Head of caudate nucleus (tissue), 42 donors: Measurements from ENCODE around the gene GRM5.
A peak's percentile ranks its signal among the peaks of the same experiment; 100 is the strongest.
"Not testable (repeated sequence)": the region's sequence is repeated elsewhere in the genome, so short reads cannot be mapped to it uniquely, and the experiment has no call there.

Source experiments
- DNase-seq, 42 donors: peaks; one replicate each; pipeline versions ENCODE4 v3.0.0 to v3.0.0-alpha.2; 2020 to 2021; ENCODE audit warnings: mixed read lengths in 7 of 42
- intact Hi-C: fragments of 100-400 bp; cut with DNase I; formaldehyde crosslinking; loops from one replicate; pipeline ENCODE4 v1.15.0; 2022

The GRM5 gene

DNA sequence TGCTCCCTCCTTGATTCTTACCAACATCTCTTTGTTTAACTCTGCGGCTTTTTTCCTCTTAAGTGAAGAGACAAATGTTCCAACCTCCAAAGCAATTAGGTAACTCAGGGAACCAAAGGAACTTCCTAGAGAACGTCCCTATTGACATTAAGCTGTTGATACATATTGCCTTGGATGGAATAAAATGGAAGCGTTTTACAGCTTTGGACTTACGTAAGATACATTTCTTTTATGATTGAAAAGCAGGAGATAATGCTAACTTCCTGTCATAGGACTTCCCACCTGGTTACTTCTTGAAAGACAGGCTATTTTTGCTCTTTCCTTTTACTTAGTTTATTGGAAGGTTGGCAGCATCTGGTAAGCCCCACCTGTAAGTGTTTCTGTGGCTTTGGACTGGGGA lies 482.5 kb downstream of the GRM5 start:
- intact Hi-C loops: no loop called here
- no peak for DNase-seq

GRCh38 chr11:88579466-88579865 lies 486.3 kb downstream of the GRM5 start:
- intact Hi-C loops: no loop called here
- no peak for DNase-seq

- intact Hi-C loops: no loop called here
Observed at GRCh38 chr11:88576741-88577140, 489.0 kb downstream of the GRM5 start.

DNA sequence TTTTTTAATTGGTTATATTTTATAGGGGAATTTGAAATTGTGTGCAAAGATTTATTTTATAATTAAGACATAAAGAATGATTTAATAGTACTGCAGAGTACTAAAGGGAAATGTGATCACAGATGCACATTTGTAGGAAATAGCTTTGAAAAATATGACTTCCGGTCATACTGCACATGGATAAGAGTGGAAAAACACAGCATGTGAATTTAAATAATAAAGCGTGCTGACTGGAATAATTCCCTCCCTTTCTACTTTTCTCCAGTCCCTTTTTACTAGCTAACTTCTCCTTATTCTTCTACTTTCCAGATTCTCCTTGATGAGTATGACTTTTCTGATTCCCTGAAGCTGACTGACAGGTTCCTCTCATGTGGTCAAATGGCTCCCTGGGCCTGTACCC lies 489.9 kb downstream of the GRM5 start:
- intact Hi-C loops: no loop called here
- no peak for DNase-seq

More at GRCh38 chr11:88576741-88577140, 489.0 kb downstream of the GRM5 start:
- DNase-seq: no peak

DNA sequence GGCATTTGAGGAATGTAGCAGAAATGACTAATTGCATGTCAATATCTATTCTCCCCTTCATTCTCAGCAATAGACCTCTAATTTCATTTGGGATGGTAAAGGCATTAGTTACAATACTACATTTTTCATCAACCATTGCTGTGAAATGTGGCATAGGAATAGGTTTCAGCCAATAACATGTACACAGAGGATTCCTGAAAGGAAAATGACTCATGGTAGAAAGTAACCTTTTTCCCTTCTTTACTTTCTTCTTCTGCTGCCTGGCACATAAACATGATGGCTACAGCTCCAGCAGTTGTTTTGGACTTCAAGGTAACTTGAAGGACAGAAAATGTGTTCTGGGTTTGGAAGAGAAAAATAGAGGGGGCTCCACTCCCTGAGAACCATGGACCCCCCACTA lies 496.4 kb downstream of the GRM5 start:
- DNase-seq: no peak
- intact Hi-C loops: no loop called here

GRCh38 chr11:88555829-88556202 lies 510.0 kb downstream of the GRM5 start:
- no peak for DNase-seq
- intact Hi-C loops: no loop called here

DNA sequence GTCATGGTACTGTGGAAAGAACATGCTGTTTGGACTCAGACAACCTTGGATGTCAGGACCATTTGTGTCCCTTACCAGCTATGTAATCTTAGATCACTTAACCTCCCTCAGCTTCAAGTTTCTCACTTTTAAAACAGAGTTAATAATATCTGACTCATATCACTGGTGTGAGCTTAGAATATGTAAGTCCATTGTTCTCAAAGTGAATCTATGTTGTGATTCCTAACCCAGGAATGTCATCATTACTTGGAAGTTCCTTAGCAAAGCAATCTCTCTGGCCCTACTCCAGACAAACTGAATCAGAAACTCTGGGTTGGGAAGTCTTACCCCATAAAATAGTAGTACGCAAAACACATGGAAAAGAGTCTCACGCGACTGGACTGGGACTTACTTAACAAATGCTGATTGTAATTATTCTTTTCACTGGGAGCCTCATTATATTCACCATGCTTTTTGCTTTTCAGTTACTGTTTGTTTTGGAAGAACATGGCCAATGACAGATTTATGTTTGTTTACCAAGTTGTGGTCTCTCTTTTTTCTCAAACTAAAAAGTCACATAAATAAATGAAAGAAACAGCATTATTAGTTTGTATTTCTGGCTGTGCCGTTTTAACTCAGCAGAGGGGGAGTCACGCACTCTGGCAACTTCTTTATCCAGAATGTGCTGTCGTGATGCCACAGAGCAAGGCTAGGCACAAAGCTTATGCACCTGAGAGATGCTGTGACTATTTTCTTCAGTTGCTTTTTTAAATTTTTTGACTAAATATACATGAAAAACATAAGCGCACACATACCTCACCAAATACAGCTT lies 510.6 kb downstream of the GRM5 start:
- DNase-seq: no peak
- intact Hi-C loops: no loop called here

GRCh38 chr11:88553204-88553603 lies 512.6 kb downstream of the GRM5 start:
- intact Hi-C loops: no loop called here
- DNase-seq: no peak

- intact Hi-C loops: no loop called here
Observed at GRCh38 chr11:88552379-88553062, 513.3 kb downstream of the GRM5 start.

DNA sequence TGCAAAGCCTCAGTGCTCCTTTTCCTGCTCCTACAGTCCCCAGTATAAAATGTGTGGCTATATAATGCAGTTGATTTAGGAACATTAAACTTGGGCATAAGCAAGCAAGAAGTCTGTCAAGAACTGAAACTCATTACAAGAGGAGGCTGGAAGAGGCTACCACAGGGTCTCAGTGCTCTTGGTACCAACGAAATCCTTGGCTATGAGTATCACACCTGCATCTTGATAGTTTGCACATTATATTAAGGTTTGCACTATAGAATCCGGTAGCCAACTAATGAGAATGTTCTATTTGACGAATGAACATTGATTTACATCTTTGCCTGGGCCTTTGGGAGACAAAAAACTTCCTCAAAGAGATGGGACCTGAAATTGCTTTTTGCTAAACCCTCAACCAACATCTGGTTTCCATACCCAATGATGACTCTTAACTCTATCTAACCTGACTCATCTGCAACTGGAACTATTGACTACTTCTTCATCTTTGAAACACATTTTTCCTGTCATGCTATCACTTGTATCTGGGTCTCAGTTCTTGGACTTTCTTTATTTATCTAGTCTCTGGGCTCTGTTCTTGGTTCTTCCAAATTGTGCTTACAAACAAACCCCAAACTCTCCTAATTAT lies 521.0 kb downstream of the GRM5 start:
- intact Hi-C loops: no loop called here
- no peak for DNase-seq

More at GRCh38 chr11:88552379-88553062, 513.3 kb downstream of the GRM5 start:
- DNase-seq: peak in 31 of 42 donors; percentile 7 to 65 (median 22)

DNA sequence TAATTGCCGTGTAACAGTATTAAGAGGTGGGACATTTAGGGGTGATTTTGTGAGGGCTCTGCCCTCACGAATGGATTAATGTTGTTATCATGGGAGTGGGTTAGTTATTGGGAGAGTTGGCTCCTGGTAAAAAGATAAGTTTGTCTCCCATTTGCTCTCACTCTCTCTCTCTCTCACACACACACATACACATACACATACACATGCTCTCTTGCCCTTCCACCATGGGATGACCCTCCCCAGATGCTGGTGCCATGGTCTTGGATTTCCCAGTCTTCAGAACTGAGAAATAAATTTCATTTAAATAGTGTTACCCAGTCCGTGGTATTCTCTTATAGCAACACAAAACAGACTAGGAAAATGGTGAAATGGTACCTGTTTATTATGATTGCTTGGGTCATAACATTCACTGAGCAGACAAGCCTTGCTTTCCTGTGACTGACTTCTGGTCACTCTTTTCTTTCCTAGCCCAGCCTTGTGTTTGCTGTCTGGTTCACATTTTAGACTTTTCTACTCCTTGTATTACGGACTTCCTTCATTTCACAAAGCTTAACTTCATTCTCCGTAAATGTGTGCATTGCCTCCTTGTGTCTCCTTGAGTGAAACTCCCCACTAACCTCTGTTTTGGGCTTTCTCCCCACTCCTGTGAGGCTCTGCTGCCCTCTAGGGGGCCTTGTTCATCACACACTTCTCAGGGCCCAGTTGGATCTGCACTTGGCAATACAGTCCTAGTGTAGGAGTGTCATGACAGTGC lies 521.7 kb downstream of the GRM5 start:
- DNase-seq: peak; percentile 29 to 85 (median 68)
- intact Hi-C loops: no loop called here

- intact Hi-C loops: no loop called here
- DNase-seq: no peak
Observed at GRCh38 chr11:88541006-88541405, 524.8 kb downstream of the GRM5 start.

- DNase-seq: no peak
- intact Hi-C loops: no loop called here
Observed at GRCh38 chr11:88538098-88538497, 527.7 kb downstream of the GRM5 start.

GRCh38 chr11:88537613-88538012 lies 528.2 kb downstream of the GRM5 start:
- no peak for DNase-seq
- intact Hi-C loops: no loop called here

GRCh38 chr11:88536616-88537265 lies 529.0 kb downstream of the GRM5 start:
- no peak for DNase-seq
- intact Hi-C loops: no loop called here

DNA sequence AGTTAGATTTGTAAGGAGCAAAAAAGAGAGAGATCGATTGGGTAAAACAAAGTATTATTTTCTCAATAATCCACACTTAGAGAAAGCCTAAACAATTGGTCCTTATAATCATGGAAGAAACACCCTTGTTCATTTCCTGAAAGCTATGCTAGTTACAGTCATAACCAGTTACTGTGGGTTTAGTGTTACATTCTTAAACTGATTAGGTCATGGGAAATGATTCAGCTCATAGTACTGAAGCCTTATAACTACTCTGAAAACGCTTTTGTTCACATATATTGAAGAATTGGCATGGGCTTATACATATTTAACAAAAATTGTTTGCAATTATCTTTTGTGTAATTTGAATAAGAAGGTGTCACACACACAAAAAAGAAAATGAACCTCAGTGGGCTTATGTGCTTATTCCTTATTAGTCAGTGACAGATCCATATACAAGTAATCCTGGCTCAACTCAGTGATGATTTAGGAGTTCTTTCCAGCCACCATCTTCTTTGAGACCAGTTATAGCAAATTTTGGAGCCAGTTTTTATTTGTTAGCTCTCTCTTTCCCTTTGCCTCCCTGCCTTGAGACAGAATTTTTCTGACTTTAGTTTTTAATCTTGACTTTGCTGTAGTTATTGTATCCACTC lies 529.8 kb downstream of the GRM5 start:
- intact Hi-C loops: no loop called here
- DNase-seq: no peak

- intact Hi-C loops: no loop called here
- no peak for DNase-seq
Observed at GRCh38 chr11:88535266-88535665, 530.5 kb downstream of the GRM5 start.

DNA sequence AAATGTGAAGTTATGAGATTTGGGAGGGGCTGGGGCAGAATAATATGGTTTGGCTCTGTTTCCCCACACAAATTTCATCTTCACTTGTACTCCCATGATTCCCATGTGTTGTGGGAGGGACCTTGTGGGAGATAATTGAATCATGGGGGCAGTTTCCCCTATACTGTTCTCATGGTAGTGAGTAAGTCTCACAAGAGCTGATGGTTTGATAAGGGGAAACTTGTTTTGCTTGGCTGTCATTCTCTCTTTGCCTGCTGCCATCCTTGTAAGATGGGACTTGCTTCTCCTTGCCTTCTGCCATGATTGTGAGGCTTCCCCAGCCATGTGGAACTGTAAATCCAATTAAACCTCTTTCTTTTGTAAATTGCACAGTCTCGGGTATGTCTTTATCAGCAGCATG lies 531.1 kb downstream of the GRM5 start:
- intact Hi-C loops: not testable (repeated sequence)

DNA sequence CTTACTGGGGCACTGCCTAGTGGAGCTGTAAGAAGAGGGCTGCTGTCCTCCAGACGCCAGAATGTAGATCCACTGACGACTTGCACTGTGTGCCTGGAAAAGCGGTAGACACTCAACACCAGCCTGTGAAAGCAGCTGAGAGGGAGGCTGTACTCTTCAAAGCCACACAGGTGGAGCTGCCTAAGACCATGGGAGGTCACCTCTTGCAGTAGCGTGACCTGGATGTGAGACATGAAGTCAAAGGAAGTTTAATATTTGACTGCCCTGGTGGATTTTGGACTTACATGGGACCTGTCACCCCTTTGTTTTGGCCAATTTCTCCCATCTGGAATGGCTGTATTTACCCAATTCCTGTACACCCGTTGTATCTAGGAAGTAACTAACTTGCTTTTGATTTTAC lies 531.6 kb downstream of the GRM5 start:
- no peak for DNase-seq
- intact Hi-C loops: no loop called here

More for the DNA sequence above, 531.1 kb downstream of the GRM5 start:
- not testable (repeated sequence) for DNase-seq
